GM23248 (cell line): ENCODE results near the gene GRK3.
"Not testable (repeated sequence)": the region's sequence is repeated elsewhere in the genome, so short reads cannot be mapped to it uniquely, and the experiment has no call there.

Source experiments
- EZH2 ChIP-seq: fragments of 200-600 bp; sonication (generic); IDR thresholded peaks from 2 replicates; pipeline ENCODE4 v1.6.1; 2018; ENCODE audit warnings: antibody characterized with exemption, mild to moderate bottlenecking; ENCODE audit not compliant: insufficient read depth, poor library complexity, severe bottlenecking
- EZH2phosphoT487 ChIP-seq: fragments of 200-600 bp; sonication (generic); IDR thresholded peaks from 2 replicates; pipeline ENCODE4 v1.6.1; 2018; ENCODE audit warnings: antibody characterized with exemption, moderate library complexity, mild to moderate bottlenecking, low read depth; ENCODE audit not compliant: insufficient read depth

GRCh38 chr22:25625747-25626623, 61.5 kb downstream of the GRK3 start:
- TF ChIP-seq EZH2phosphoT487, EZH2: not testable (repeated sequence)
